GM19193 (cell line): ENCODE data around the gene OTX1.

ENCODE experiments used
- POLR2A ChIP-seq: IDR thresholded peaks from 4 replicates; pipeline ENCODE4 v1.6.1; 2011; ENCODE audit not compliant: insufficient read depth, insufficient read length; ENCODE audit errors: extremely low read depth

The OTX1 gene

GRCh38 chr2:63038034-63038433 is 12.6 kb upstream of the OTX1 start:
- no peak for TF ChIP-seq POLR2A

- no peak for TF ChIP-seq POLR2A
Measured at GRCh38 chr2:63040586-63040985, 10.0 kb upstream of the OTX1 start.

GRCh38 chr2:63041592-63041991 is 9.0 kb upstream of the OTX1 start:
- no peak for TF ChIP-seq POLR2A

GRCh38 chr2:63044362-63045327 is 6.0 kb upstream of the OTX1 start:
- no peak for TF ChIP-seq POLR2A

- no peak for TF ChIP-seq POLR2A
Measured at GRCh38 chr2:63046552-63046951, 4.1 kb upstream of the OTX1 start.

GRCh38 chr2:63046961-63047320 is 3.7 kb upstream of the OTX1 start:
- no peak for TF ChIP-seq POLR2A

- TF ChIP-seq POLR2A: no peak
Measured at GRCh38 chr2:63047321-63048279, 3.0 kb upstream of the OTX1 start.

GRCh38 chr2:63048367-63049171 is 2.1 kb upstream of the OTX1 start:
- no peak for TF ChIP-seq POLR2A

- no peak for TF ChIP-seq POLR2A
Measured at GRCh38 chr2:63049211-63049969, 1.2 kb upstream of the OTX1 start.

GRCh38 chr2:63049970-63050333 is 678 bp upstream of the OTX1 start:
- no peak for TF ChIP-seq POLR2A

- TF ChIP-seq POLR2A: no peak
Measured at GRCh38 chr2:63051042-63051794, 588 bp downstream of the OTX1 start.

GRCh38 chr2:63051795-63052333 is 1.2 kb downstream of the OTX1 start:
- TF ChIP-seq POLR2A: no peak
